Raji (cell line): Measurements from ENCODE around the gene KCP.

Source experiments
- POLR2A ChIP-seq: IDR thresholded peaks from 2 replicates; pipeline ENCODE4 v1.6.1; 2011; ENCODE audit warnings: low read depth, low read length, control low read depth; ENCODE audit not compliant: insufficient read depth

KCP gene

GRCh38 chr7:128941323-128941890 is 30.9 kb upstream of the KCP start:
- TF ChIP-seq POLR2A: no peak

- peak; percentile 48 for TF ChIP-seq POLR2A
Observed at GRCh38 chr7:128940494-128941322, 30.2 kb upstream of the KCP start.

- no peak for TF ChIP-seq POLR2A
Observed at GRCh38 chr7:128939861-128940410, 29.4 kb upstream of the KCP start.

GRCh38 chr7:128939075-128939860 is 28.8 kb upstream of the KCP start:
- TF ChIP-seq POLR2A: no peak

GRCh38 chr7:128938544-128939074 is 28.1 kb upstream of the KCP start:
- TF ChIP-seq POLR2A: peak; percentile 27; the same call in 1 of the 2 replicates

- peak; percentile 32; the same call in 1 of the 2 replicates for TF ChIP-seq POLR2A
Observed at GRCh38 chr7:128937647-128938543, 27.4 kb upstream of the KCP start, which contains the start of gene IRF5. TSS of gene IRF5 (plus strand) at chr7:128937927. CDS start at chr7:128942082, 4,155 bp downstream.

GRCh38 chr7:128937271-128937646 is 26.8 kb upstream of the KCP start:
- no peak for TF ChIP-seq POLR2A

- no peak for TF ChIP-seq POLR2A
Observed at GRCh38 chr7:128936798-128937197, 26.3 kb upstream of the KCP start.

GRCh38 chr7:128935342-128935730 is 24.8 kb upstream of the KCP start:
- TF ChIP-seq POLR2A: no peak

- no peak for TF ChIP-seq POLR2A
Observed at GRCh38 chr7:128934361-128935341, 24.1 kb upstream of the KCP start.

GRCh38 chr7:128933180-128933891 is 22.8 kb upstream of the KCP start:
- TF ChIP-seq POLR2A: no peak

GRCh38 chr7:128932862-128933179 is 22.3 kb upstream of the KCP start:
- no peak for TF ChIP-seq POLR2A
